Measurements from ENCODE around the gene CRYBG2. TPM values are rescaled to one million over a fixed set of nuclear protein-coding genes. Genes with fewer than 3 reads are reported as not detected.

Gene CRYBG2
- total RNA-seq, 1 donor from 2014 or later = 9.4 TPM

GRCh38 chr1:26290882-26291261 lies 63.1 kb downstream of the CRYBG2 start:
- Mint-ChIP-seq H3K9me3 (no peaks in the 10 kb centered on the region), H3K4me3 (no peak overlapping the region), H3K4me1 (no peaks in the 10 kb centered on the region), H3K27me3 (ENCODE audit: low read depth) (no peaks in the 10 kb centered on the region), H3K27ac (no peak overlapping the region), H3K36me3 (peaks cover 2% of the 10 kb centered on the region)
- TF ChIP-seq CTCF (IDR thresholded peaks at IDR 0.05; ENCODE audit: unreplicated experiment) = no peak
- no peak for DNase-seq (ENCODE audit: low spot score in 2 of 2, unreplicated experiment in 2 of 2)

- no peak for TF ChIP-seq CTCF (IDR thresholded peaks at IDR 0.05; ENCODE audit: unreplicated experiment)
- H3K27ac Mint-ChIP-seq = no peak overlapping the region
- DNase-seq (ENCODE audit: low spot score in 2 of 2, unreplicated experiment in 2 of 2) = no peak
Observed at GRCh38 chr1:26290122-26290881, 63.6 kb downstream of the CRYBG2 start.

GRCh38 chr1:26289158-26290059 lies 64.5 kb downstream of the CRYBG2 start:
- Mint-ChIP-seq H3K27me3 (ENCODE audit: low read depth) (no peaks in the 10 kb centered on the region), H3K4me1 (peaks cover 5% of the 10 kb centered on the region), H3K36me3 (peaks cover 2% of the 10 kb centered on the region), H3K4me3 (no peak overlapping the region), H3K27ac (no peak overlapping the region), H3K9me3 (no peaks in the 10 kb centered on the region)
- TF ChIP-seq CTCF (IDR thresholded peaks at IDR 0.05; ENCODE audit: unreplicated experiment) = no peak
- no peak for DNase-seq (ENCODE audit: low spot score in 2 of 2, unreplicated experiment in 2 of 2)

More at GRCh38 chr1:26290122-26290881, 63.6 kb downstream of the CRYBG2 start:
- Mint-ChIP-seq H3K4me3 (no peak overlapping the region), H3K4me1 (no peaks in the 10 kb centered on the region), H3K36me3 (peaks cover 2% of the 10 kb centered on the region), H3K9me3 (no peaks in the 10 kb centered on the region), H3K27me3 (ENCODE audit: low read depth) (no peaks in the 10 kb centered on the region)

- TF ChIP-seq CTCF (IDR thresholded peaks at IDR 0.05; ENCODE audit: unreplicated experiment) = no peak
- peaks cover 5% of the 10 kb centered on the region for H3K4me1 Mint-ChIP-seq
- no peak overlapping the region for H3K27ac Mint-ChIP-seq
- no peak overlapping the region for H3K4me3 Mint-ChIP-seq
- H3K9me3 Mint-ChIP-seq = no peaks in the 10 kb centered on the region
- DNase-seq (ENCODE audit: low spot score in 2 of 2, unreplicated experiment in 2 of 2) = no peak
- H3K27me3 Mint-ChIP-seq (ENCODE audit: low read depth) = no peaks in the 10 kb centered on the region
- H3K36me3 Mint-ChIP-seq = no peaks in the 10 kb centered on the region
Observed at GRCh38 chr1:26288311-26288941, 65.5 kb downstream of the CRYBG2 start.

- H3K27me3 Mint-ChIP-seq (ENCODE audit: low read depth) = no peaks in the 10 kb centered on the region
- H3K9me3 Mint-ChIP-seq = no peaks in the 10 kb centered on the region
- no peak overlapping the region for H3K27ac Mint-ChIP-seq
- no peaks in the 10 kb centered on the region for H3K36me3 Mint-ChIP-seq
- H3K4me1 Mint-ChIP-seq = peaks cover 5% of the 10 kb centered on the region
- no peak overlapping the region for H3K4me3 Mint-ChIP-seq
- no peak for TF ChIP-seq CTCF (IDR thresholded peaks at IDR 0.05; ENCODE audit: unreplicated experiment)
- DNase-seq (ENCODE audit: low spot score in 2 of 2, unreplicated experiment in 2 of 2) = no peak
Observed at GRCh38 chr1:26287811-26288210, 66.1 kb downstream of the CRYBG2 start.
